Retinal pigment epithelial cell (primary cell): Measurements from ENCODE around the gene TCEA2.

ENCODE experiments used
- DNase-seq: peaks from one replicate; pipeline ENCODE4 v3.0.0-alpha.2; 2010; ENCODE audit warnings: low read depth
- H3K4me3 ChIP-seq: 2 replicates; pipeline ENCODE4 v1.5.1; 2011; ENCODE audit warnings: mild to moderate bottlenecking, low read length, control low read depth, moderate library complexity
- TF ChIP-seq, protein P1 (sequence below): conservative IDR thresholded peaks from 2 replicates; pipeline ENCODE4 v1.5.1; 2011; ENCODE audit warnings: low read depth, low read length, control low read depth, inconsistent platforms

Gene TCEA2

DNA sequence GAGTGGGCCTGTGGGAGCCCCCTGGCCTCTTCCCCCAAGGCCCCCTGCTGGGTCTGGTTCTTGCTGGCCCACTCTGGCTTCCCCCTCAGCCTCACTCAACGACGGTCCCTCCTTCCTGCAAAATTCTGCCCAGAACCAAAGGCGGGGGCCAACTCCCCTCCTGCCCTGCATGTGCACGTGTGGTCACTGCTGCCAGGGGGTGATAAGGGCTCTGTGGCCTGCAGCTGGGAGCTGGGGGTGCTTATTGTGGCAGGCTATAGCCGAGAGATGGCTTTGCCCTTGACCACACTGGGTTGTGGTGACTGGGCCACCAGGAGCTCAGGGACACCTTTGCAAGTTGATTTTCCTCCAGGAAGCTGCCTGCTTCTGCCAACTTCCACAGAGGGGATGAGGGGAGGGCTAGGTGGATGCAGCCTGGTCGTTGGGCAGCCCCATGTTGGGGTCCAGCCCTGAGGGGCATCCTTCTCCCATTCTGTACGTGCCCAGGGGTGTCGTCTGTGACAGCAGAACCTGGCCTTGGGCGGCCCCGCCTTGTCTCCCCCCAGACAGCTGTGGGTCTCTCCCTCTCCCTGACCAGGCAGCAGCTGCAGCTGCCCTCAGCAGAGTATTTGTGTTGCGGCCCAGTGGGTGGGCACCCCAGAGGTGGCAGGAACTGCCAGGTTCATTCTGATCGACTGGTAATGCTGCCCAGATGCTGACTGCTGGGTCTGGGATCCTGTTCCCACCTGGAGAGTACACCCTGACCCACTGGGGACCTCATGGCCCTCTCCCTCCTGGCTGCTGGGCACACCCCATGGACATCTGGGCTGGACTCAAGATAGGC lies 5.6 kb downstream of the TCEA2 start:
- no peak for DNase-seq
- TF ChIP-seq, protein P1, sequence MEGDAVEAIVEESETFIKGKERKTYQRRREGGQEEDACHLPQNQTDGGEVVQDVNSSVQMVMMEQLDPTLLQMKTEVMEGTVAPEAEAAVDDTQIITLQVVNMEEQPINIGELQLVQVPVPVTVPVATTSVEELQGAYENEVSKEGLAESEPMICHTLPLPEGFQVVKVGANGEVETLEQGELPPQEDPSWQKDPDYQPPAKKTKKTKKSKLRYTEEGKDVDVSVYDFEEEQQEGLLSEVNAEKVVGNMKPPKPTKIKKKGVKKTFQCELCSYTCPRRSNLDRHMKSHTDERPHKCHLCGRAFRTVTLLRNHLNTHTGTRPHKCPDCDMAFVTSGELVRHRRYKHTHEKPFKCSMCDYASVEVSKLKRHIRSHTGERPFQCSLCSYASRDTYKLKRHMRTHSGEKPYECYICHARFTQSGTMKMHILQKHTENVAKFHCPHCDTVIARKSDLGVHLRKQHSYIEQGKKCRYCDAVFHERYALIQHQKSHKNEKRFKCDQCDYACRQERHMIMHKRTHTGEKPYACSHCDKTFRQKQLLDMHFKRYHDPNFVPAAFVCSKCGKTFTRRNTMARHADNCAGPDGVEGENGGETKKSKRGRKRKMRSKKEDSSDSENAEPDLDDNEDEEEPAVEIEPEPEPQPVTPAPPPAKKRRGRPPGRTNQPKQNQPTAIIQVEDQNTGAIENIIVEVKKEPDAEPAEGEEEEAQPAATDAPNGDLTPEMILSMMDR = no peak
- H3K4me3 ChIP-seq = no peak overlapping the region

DNA sequence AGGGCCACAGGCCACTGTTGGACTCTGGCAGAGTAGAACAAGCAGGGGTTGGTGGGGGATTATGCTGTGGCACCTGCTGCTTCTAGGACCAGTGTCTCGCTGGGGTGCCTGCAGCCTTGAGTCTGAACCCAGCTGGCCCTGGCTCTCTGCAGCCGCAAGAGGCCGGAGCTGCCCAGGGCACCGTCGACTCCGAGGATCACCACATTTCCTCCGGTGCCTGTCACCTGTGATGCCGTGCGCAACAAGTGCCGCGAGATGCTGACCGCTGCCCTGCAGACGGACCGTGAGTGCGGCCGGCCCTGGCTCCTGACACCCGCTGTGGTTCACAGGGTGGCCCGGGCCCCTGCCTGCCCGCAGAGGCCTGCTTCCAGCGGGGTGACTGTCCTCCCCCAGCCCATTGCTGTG lies 6.2 kb downstream of the TCEA2 start:
- no peak overlapping the region for H3K4me3 ChIP-seq
- DNase-seq = no peak
- TF ChIP-seq, protein P1 = no peak

DNA sequence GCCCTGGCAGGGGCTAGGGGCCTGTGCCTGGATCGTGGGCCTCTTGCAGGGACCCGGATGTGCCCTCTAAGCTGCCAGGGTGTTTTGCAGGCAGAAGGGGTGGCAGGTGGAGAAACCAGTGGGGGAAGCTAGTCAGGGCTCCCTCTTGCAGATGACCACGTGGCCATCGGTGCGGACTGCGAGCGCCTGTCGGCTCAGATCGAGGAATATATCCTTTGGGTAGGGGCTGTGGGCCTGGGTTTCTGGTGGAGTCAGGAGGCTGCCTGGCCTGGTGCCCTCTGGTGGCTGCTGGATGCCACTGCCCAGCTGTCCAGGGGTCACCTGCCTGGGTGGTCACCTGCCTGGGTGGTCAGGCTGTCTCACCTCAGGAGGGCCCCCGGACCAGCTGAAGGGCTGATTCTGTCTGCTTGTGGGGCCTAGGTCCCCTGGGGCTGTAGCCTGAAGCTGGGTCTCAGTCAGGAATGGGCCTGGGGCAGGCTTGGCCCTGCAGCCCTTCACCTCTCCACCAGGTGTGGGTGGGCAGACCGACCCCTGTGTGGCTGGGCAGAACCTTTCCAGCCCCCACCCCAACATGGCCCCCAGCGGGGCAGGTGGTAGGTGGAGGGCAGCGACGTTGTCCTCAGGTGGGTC lies 6.7 kb downstream of the TCEA2 start:
- no peak for DNase-seq
- TF ChIP-seq, protein P1 = peak; percentile 94
- no peak overlapping the region for H3K4me3 ChIP-seq

DNA sequence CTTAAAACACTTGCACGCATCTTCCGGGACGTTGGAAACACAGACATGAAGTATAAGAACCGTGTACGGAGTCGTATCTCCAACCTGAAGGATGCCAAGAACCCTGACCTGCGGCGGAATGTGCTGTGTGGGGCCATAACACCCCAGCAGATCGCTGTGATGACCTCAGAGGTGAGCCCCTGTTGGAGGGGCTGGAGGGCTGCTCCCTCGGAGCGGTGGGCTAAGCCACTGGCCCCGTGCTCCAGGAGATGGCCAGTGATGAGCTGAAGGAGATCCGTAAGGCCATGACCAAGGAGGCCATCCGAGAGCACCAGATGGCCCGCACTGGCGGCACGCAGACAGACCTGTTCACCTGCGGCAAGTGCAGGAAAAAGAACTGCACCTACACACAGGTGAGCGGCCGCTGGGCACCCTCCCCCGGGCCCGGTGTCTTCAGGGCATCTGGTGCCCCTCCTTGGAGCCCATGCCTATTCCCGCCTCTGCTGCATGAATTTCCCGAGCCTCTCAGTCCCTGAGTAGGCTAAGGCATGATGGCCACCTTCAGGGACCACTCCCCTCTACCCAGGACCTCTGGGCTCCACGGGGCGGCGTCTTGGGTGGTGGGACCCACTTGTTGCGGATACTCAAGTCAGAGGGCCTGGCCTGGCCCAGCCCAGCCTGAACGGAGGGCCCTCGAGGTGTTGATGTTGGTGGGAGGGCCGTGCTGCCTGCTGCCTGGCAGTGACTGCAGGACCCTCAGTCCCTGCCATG lies 7.4 kb downstream of the TCEA2 start:
- DNase-seq = no peak
- TF ChIP-seq, protein P1 = no peak
- H3K4me3 ChIP-seq = no peak overlapping the region

DNA sequence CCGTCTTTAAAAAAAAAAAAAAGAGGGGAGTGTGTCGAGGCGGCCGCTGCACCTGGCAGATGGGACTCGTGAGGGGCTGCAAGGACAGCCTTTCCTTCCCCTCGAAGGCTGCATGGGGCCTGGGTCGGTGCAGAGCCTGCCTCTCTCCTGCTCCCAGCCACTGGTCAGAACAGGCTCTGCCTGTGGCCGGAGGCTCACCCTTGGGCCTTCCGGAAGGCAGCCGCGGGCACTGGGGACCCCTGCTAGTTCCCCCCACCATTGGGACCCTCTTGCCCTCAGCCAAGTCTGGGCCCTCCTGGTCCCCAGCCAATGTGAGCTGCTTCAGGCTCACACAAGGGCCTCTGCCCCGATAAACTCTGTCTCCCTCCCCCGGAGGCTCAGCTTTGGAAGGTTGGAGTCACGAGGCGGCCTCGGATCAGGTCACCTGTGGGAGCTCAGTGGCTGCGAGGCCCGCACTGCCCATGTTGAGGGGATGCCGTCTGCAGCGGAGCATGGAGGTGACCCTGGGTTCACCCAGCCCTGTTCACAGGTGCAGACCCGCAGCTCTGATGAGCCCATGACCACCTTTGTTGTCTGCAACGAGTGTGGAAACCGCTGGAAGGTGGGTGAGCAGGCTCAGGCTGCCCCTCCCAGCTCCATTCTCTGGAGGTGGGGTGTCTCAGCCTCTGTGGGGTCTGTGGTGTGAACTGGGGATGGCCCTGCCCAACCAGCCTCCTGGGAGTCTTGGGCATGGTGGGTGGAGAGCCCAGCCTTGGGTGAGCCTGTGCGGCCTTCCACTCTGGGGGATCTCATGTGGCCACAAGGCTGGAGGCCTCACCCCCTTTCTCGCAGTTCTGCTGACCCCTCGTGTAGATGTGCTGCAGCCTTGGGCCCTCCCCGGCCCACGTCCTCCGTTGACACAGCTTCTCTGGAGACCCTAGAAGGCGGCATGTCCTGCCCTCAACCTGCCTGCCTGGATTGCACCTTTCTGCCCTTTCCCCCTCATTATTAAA lies 8.6 kb downstream of the TCEA2 start:
- H3K4me3 ChIP-seq = no peak overlapping the region
- no peak for DNase-seq
- TF ChIP-seq, protein P1 = no peak

DNA sequence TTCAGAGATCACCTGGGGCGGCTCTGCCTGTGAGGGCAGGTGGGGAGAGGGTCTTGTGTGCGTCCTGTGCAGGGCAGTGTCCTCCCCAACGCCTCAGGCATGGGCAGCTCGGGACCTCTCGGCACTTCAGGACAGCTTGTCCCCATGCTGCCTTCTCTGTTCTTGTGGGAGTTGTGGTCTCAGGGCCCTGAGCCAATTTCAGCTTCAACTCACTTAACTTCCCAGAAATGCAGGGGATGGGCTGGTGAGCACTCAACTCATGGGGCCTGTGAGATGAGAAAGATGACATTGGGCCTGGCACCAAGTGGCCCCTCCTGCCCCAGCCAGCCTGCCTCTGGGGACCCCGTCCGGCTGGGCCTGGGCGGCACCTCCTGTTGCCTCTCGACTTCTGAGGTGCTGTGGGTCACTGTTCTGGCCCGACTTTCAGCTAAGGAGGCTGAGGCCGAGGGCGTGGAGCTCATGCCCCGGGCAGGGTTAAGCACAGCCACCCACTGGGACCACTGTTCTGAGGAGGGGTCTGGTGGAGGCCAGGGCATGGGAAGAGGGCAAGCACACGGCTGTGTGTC lies 9.6 kb downstream of the TCEA2 start:
- DNase-seq = no peak
- TF ChIP-seq, protein P1 = no peak
- H3K4me3 ChIP-seq = no peak overlapping the region
